Measurements from ENCODE around the gene ASTE1. TPM values are rescaled to one million over a fixed set of nuclear protein-coding genes. Genes with fewer than 3 reads are reported as not detected.
"Not testable (repeated sequence)": the region's sequence is repeated elsewhere in the genome, so short reads cannot be mapped to it uniquely, and the experiment has no call there.

Gene ASTE1
- total RNA-seq, 5 donors from 2014 or later (not counting 1 experiment from before 2014, with no cell fraction given): 20.4 to 24.7 (median 22.5) TPM

- WGBS (ENCODE audit: insufficient coverage): 94% methylated on average over 2 of the region's 2 CpGs
- ATAC-seq (replicated peaks in 1 of 4) (no peak), DNase-seq (no peak)
- Mint-ChIP-seq H3K4me3 (no peak overlapping the region), H3K4me1 (no peaks in the 10 kb centered on the region), H3K27ac (peak overlapping the region in 1 of 2 donors; percentile 36), H3K9me3 (no peaks in the 10 kb centered on the region), H3K27me3 (no peaks in the 10 kb centered on the region), H3K36me3 (peaks cover 61% of the 10 kb centered on the region)
- Histone ChIP-seq H3K4me3 (ENCODE audit: control insufficient read depth in 1 of 2, extremely low read depth in 1 of 2, low read length in 1 of 2) (no peak overlapping the region), H3K9me3 (no peaks in the 10 kb centered on the region), H3K27ac (ENCODE audit: low read length) (no peak overlapping the region), H3K36me3 (ENCODE audit: control insufficient read depth in 2 of 2, extremely low read depth in 1 of 2, insufficient read depth in 1 of 2, low read length in 1 of 2) (peaks cover 0 to 38% of the 10 kb centered on the region in 2 donors), H3K4me1 (ENCODE audit: control insufficient read depth in 1 of 2, extremely low read depth in 1 of 2, insufficient read depth in 2 of 2, low read length in 2 of 2) (no peaks in the 10 kb centered on the region), H3K27me3 (replicated peaks in 1 of 2; ENCODE audit: control insufficient read depth in 2 of 2, extremely low read depth in 1 of 2, insufficient read depth in 2 of 2, low read length in 1 of 2) (no peaks in the 10 kb centered on the region)
- POLR2A ChIA-PET: no interaction called here
- CTCF ChIA-PET: no interaction called here
These were observed 47.5 kb downstream of the ASTE1 start for GRCh38 chr3:130979117-130979516.

DNA sequence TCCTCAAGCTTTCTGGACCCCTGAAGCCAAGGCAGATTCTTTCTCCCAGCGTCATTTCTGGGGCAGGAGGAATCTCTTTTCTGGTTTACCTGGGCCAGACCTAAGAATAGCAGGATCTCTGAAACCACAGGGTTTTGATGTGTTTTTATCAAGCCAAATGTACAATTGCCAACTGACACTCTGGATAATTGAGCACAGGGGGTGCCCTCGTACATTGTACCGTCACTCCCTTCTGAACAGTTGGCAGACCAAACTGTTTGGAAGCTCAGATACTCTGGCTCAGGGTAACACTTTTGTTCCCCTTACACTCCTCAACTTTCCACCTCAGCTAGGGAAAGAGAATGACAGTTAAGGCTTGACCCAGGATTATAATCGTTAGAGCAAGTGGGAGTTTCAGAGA is 49.9 kb downstream of the ASTE1 start:
- Mint-ChIP-seq H3K4me3 (no peak overlapping the region), H3K36me3 (peaks cover 70% of the 10 kb centered on the region), H3K27me3 (no peaks in the 10 kb centered on the region), H3K9me3 (peaks cover 0 to under 1% (median 0%) of the 10 kb centered on the region in 3 donors), H3K4me1 (no peaks in the 10 kb centered on the region), H3K27ac (no peak overlapping the region)
- no peaks in the 10 kb centered on the region for H3K4me1 ChIP-seq (ENCODE audit: control insufficient read depth in 1 of 2, extremely low read depth in 1 of 2, insufficient read depth in 2 of 2, low read length in 2 of 2)
- POLR2A ChIA-PET: no interaction called here
- no peaks in the 10 kb centered on the region for H3K9me3 ChIP-seq
- H3K36me3 ChIP-seq (ENCODE audit: control insufficient read depth in 2 of 2, extremely low read depth in 1 of 2, insufficient read depth in 1 of 2, low read length in 1 of 2): peaks cover 0 to 38% of the 10 kb centered on the region in 2 donors
- no peaks in the 10 kb centered on the region for H3K27me3 ChIP-seq (replicated peaks in 1 of 2; ENCODE audit: control insufficient read depth in 2 of 2, extremely low read depth in 1 of 2, insufficient read depth in 2 of 2, low read length in 1 of 2)
- ATAC-seq (replicated peaks in 1 of 4) (no peak), DNase-seq (no peak)
- H3K27ac ChIP-seq (ENCODE audit: low read length): no peak overlapping the region
- WGBS (ENCODE audit: insufficient coverage): 100% methylated on average over 2 of the region's 4 CpGs
- H3K4me3 ChIP-seq (ENCODE audit: control insufficient read depth in 1 of 2, extremely low read depth in 1 of 2, low read length in 1 of 2): no peak overlapping the region
- CTCF ChIA-PET: no interaction called here

GRCh38 chr3:130975251-130975650 is 51.4 kb downstream of the ASTE1 start:
- DNase-seq (no peak), ATAC-seq (replicated peaks in 1 of 4) (no peak)
- H3K9me3 ChIP-seq: no peaks in the 10 kb centered on the region
- no peaks in the 10 kb centered on the region for H3K27me3 ChIP-seq (replicated peaks in 1 of 2; ENCODE audit: control insufficient read depth in 2 of 2, extremely low read depth in 1 of 2, insufficient read depth in 2 of 2, low read length in 1 of 2)
- no peak overlapping the region for H3K27ac ChIP-seq (ENCODE audit: low read length)
- no peaks in the 10 kb centered on the region for H3K27me3 Mint-ChIP-seq
- ChIA-PET POLR2A (interaction anchor here in 1 of 2 donors (0.6 kb wide), 1 partner anchor 229 kb away, joined by 7 read pairs; no protein-coding TSS in a partner anchor), CTCF (interaction anchor here in 1 of 2 donors (0.6 kb wide), 1 partner anchor 92 kb away, joined by 6 read pairs; no protein-coding TSS in a partner anchor)
- peaks cover 73% of the 10 kb centered on the region for H3K36me3 Mint-ChIP-seq
- H3K4me1 ChIP-seq (ENCODE audit: control insufficient read depth in 1 of 2, extremely low read depth in 1 of 2, insufficient read depth in 2 of 2, low read length in 2 of 2): no peaks in the 10 kb centered on the region
- no peaks in the 10 kb centered on the region for H3K4me1 Mint-ChIP-seq
- peaks cover 0 to 48% of the 10 kb centered on the region in 2 donors for H3K36me3 ChIP-seq (ENCODE audit: control insufficient read depth in 2 of 2, extremely low read depth in 1 of 2, insufficient read depth in 1 of 2, low read length in 1 of 2)
- WGBS (ENCODE audit: insufficient coverage): no CpG with 5 or more reads among the region's 3 CpGs
- no peak overlapping the region for H3K27ac Mint-ChIP-seq
- no peak overlapping the region for H3K4me3 ChIP-seq (ENCODE audit: control insufficient read depth in 1 of 2, extremely low read depth in 1 of 2, low read length in 1 of 2)
- no peak overlapping the region for H3K4me3 Mint-ChIP-seq
- H3K9me3 Mint-ChIP-seq: peaks cover 0 to 4% (median 0%) of the 10 kb centered on the region in 3 donors

GRCh38 chr3:130974201-130974600 is 52.4 kb downstream of the ASTE1 start:
- Histone ChIP-seq H3K9me3 (no peaks in the 10 kb centered on the region), H3K27ac (ENCODE audit: low read length) (no peak overlapping the region), H3K4me3 (ENCODE audit: control insufficient read depth in 1 of 2, extremely low read depth in 1 of 2, low read length in 1 of 2) (no peak overlapping the region), H3K27me3 (replicated peaks in 1 of 2; ENCODE audit: control insufficient read depth in 2 of 2, extremely low read depth in 1 of 2, insufficient read depth in 2 of 2, low read length in 1 of 2) (no peaks in the 10 kb centered on the region), H3K36me3 (ENCODE audit: control insufficient read depth in 2 of 2, extremely low read depth in 1 of 2, insufficient read depth in 1 of 2, low read length in 1 of 2) (peaks cover 0 to 53% of the 10 kb centered on the region in 2 donors), H3K4me1 (ENCODE audit: control insufficient read depth in 1 of 2, extremely low read depth in 1 of 2, insufficient read depth in 2 of 2, low read length in 2 of 2) (no peaks in the 10 kb centered on the region)
- DNase-seq (no peak), ATAC-seq (replicated peaks in 1 of 4) (no peak)
- ChIA-PET CTCF (interaction anchor here in 1 of 2 donors (0.6 kb wide), 1 partner anchor 244 kb away, joined by 5 read pairs; no protein-coding TSS in a partner anchor), POLR2A (interaction anchor here in 1 of 2 donors (0.5 to 0.6 kb wide), 3 partner anchors 17 to 596 kb away, joined by 3 to 7 read pairs (median 5); no protein-coding TSS in a partner anchor)
- H3K4me1 Mint-ChIP-seq: no peaks in the 10 kb centered on the region
- peaks cover 70% of the 10 kb centered on the region for H3K36me3 Mint-ChIP-seq
- H3K27me3 Mint-ChIP-seq: no peaks in the 10 kb centered on the region
- 100% methylated on average over 2 of the region's 2 CpGs for WGBS (ENCODE audit: insufficient coverage)
- H3K27ac Mint-ChIP-seq: no peak overlapping the region
- H3K4me3 Mint-ChIP-seq: no peak overlapping the region
- peaks cover 0 to 4% (median 0%) of the 10 kb centered on the region in 3 donors for H3K9me3 Mint-ChIP-seq

- peaks cover 0 to 4% (median 0%) of the 10 kb centered on the region in 3 donors for H3K9me3 Mint-ChIP-seq
- no peak overlapping the region for H3K27ac Mint-ChIP-seq
- Histone ChIP-seq H3K9me3 (no peaks in the 10 kb centered on the region), H3K4me1 (ENCODE audit: control insufficient read depth in 1 of 2, extremely low read depth in 1 of 2, insufficient read depth in 2 of 2, low read length in 2 of 2) (no peaks in the 10 kb centered on the region), H3K27ac (ENCODE audit: low read length) (no peak overlapping the region), H3K4me3 (ENCODE audit: control insufficient read depth in 1 of 2, extremely low read depth in 1 of 2, low read length in 1 of 2) (no peak overlapping the region), H3K27me3 (replicated peaks in 1 of 2; ENCODE audit: control insufficient read depth in 2 of 2, extremely low read depth in 1 of 2, insufficient read depth in 2 of 2, low read length in 1 of 2) (no peaks in the 10 kb centered on the region), H3K36me3 (ENCODE audit: control insufficient read depth in 2 of 2, extremely low read depth in 1 of 2, insufficient read depth in 1 of 2, low read length in 1 of 2) (peaks cover 0 to 58% of the 10 kb centered on the region in 2 donors)
- H3K36me3 Mint-ChIP-seq: peaks cover 66% of the 10 kb centered on the region
- H3K27me3 Mint-ChIP-seq: no peaks in the 10 kb centered on the region
- POLR2A ChIA-PET: no interaction called here
- ATAC-seq (replicated peaks in 1 of 4) (no peak), DNase-seq (no peak)
- no peak overlapping the region for H3K4me3 Mint-ChIP-seq
- no peaks in the 10 kb centered on the region for H3K4me1 Mint-ChIP-seq
- CTCF ChIA-PET: no interaction called here
- no CpG with 5 or more reads among the region's 5 CpGs for WGBS (ENCODE audit: insufficient coverage)
These were observed 53.2 kb downstream of the ASTE1 start for GRCh38 chr3:130973406-130973805.

DNA sequence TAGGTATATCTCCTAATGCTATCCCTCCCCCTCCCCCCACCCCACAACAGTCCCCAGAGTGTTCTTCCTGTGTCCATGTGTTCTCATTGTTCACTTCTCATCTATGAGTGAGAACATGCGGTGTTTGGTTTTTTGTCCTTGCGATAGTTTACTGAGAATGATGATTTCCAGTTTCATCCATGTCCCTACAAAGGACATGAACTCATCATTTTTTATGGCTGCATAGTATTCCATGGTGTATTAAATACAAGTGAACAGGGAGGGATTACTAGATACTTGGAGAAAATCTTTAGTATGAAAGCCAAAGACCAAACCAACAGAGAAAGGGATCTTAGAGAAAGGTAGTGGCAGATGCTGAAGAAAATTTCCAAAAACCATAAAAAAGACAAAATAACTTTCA is 54.0 kb downstream of the ASTE1 start:
- H3K27ac ChIP-seq (ENCODE audit: low read length); CTCF ChIA-PET; H3K27me3 ChIP-seq (replicated peaks in 1 of 2; ENCODE audit: control insufficient read depth in 2 of 2, extremely low read depth in 1 of 2, insufficient read depth in 2 of 2, low read length in 1 of 2); H3K27ac Mint-ChIP-seq; H3K4me3 ChIP-seq (ENCODE audit: control insufficient read depth in 1 of 2, extremely low read depth in 1 of 2, low read length in 1 of 2); H3K4me1 Mint-ChIP-seq; H3K4me3 Mint-ChIP-seq; H3K9me3 Mint-ChIP-seq; H3K9me3 ChIP-seq; DNase-seq; ATAC-seq (replicated peaks in 1 of 4); H3K27me3 Mint-ChIP-seq; H3K4me1 ChIP-seq (ENCODE audit: control insufficient read depth in 1 of 2, extremely low read depth in 1 of 2, insufficient read depth in 2 of 2, low read length in 2 of 2); POLR2A ChIA-PET: not testable (repeated sequence)
- WGBS (ENCODE audit: insufficient coverage): no CpG with 5 or more reads among the region's 2 CpGs
- peaks cover 0 to 53% of the 10 kb centered on the region in 2 donors for H3K36me3 ChIP-seq (ENCODE audit: control insufficient read depth in 2 of 2, extremely low read depth in 1 of 2, insufficient read depth in 1 of 2, low read length in 1 of 2)
- peaks cover 68% of the 10 kb centered on the region for H3K36me3 Mint-ChIP-seq

GRCh38 chr3:130971208-130971607 is 55.4 kb downstream of the ASTE1 start:
- ChIA-PET POLR2A (no interaction called here), CTCF (no interaction called here)
- Mint-ChIP-seq H3K36me3 (peaks cover 69% of the 10 kb centered on the region), H3K4me1 (no peaks in the 10 kb centered on the region), H3K27me3 (no peaks in the 10 kb centered on the region), H3K9me3 (peaks cover 0 to 4% (median 0%) of the 10 kb centered on the region in 3 donors), H3K27ac (no peak overlapping the region), H3K4me3 (no peak overlapping the region)
- H3K9me3 ChIP-seq: no peaks in the 10 kb centered on the region
- DNase-seq (no peak), ATAC-seq (replicated peaks in 1 of 4) (no peak)
- no peaks in the 10 kb centered on the region for H3K27me3 ChIP-seq (replicated peaks in 1 of 2; ENCODE audit: control insufficient read depth in 2 of 2, extremely low read depth in 1 of 2, insufficient read depth in 2 of 2, low read length in 1 of 2)
- no peak overlapping the region for H3K4me3 ChIP-seq (ENCODE audit: control insufficient read depth in 1 of 2, extremely low read depth in 1 of 2, low read length in 1 of 2)
- H3K27ac ChIP-seq (ENCODE audit: low read length): no peak overlapping the region
- H3K4me1 ChIP-seq (ENCODE audit: control insufficient read depth in 1 of 2, extremely low read depth in 1 of 2, insufficient read depth in 2 of 2, low read length in 2 of 2): no peaks in the 10 kb centered on the region
- H3K36me3 ChIP-seq (ENCODE audit: control insufficient read depth in 2 of 2, extremely low read depth in 1 of 2, insufficient read depth in 1 of 2, low read length in 1 of 2): peaks cover 0 to 43% of the 10 kb centered on the region in 2 donors
